ENCODE data around the gene HEG1. TPM values are rescaled to one million over a fixed set of nuclear protein-coding genes. Genes with fewer than 3 reads are reported as not detected.

Gene HEG1
- total and polyA plus RNA-seq, 2 donors (not counting 3 experiments of a cell fraction or from before 2014, with no cell fraction given): 50.1 to 106 TPM

DNA sequence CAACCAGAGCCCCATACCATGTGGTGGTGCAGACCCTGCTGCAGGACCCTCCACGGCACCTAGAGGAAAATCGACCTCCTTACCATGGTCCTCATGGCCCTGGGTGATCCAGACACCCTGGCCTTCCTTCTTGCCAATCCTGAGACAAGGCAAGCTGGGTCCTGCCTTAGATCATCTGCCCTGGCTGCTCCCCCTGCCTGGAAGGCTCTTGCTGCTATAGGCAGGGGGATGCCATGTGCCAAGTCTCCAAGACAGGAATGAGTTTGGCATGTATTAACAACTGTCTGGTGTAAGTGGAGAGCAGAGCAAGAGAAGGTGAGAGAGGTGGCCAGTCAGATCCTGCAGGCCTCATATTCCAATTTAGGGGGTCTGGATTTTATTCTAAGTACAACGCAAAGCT is 7.5 kb downstream of the HEG1 start:
- intact Hi-C loops (cut with micrococcal nuclease) (no loop called here), dilution Hi-C loops (cut with MboI; ENCODE audit: extremely low pct_ligation_motif_present, low sequenced_read_pairs) (no loop called here)
- H3K9ac ChIP-seq (replicated peaks; ENCODE audit: extremely low read depth, insufficient read depth, low read length): no peak overlapping the region
- DNase-seq (ENCODE audit: low read depth, low spot score) (no peak), FAIRE-seq (no peak)
- H3K9me1 ChIP-seq (replicated peaks; ENCODE audit: control insufficient read depth, extremely low read depth, insufficient read depth, low read length): no peaks in the 10 kb centered on the region
- no peaks in the 10 kb centered on the region for H3K27me3 ChIP-seq (ENCODE audit: control insufficient read depth in 2 of 2, insufficient read depth in 2 of 2, low read length in 2 of 2)
- H3K4me2 ChIP-seq (ENCODE audit: insufficient read depth, low read length): no peak overlapping the region
- H3K27ac ChIP-seq (ENCODE audit: insufficient read depth, low read depth, low read length): no peak overlapping the region
- no TSS peak for BruUV-seq (replicated peaks)
- no peak for TF ChIP-seq JUN (IDR thresholded peaks at IDR 0.05; ENCODE audit: borderline replicate concordance, insufficient read depth, insufficient read length, low read depth)
- TF ChIP-seq, protein P1, sequence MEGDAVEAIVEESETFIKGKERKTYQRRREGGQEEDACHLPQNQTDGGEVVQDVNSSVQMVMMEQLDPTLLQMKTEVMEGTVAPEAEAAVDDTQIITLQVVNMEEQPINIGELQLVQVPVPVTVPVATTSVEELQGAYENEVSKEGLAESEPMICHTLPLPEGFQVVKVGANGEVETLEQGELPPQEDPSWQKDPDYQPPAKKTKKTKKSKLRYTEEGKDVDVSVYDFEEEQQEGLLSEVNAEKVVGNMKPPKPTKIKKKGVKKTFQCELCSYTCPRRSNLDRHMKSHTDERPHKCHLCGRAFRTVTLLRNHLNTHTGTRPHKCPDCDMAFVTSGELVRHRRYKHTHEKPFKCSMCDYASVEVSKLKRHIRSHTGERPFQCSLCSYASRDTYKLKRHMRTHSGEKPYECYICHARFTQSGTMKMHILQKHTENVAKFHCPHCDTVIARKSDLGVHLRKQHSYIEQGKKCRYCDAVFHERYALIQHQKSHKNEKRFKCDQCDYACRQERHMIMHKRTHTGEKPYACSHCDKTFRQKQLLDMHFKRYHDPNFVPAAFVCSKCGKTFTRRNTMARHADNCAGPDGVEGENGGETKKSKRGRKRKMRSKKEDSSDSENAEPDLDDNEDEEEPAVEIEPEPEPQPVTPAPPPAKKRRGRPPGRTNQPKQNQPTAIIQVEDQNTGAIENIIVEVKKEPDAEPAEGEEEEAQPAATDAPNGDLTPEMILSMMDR (IDR thresholded peaks at IDR 0.05; ENCODE audit: extremely low read depth in 1 of 2, insufficient read depth in 1 of 2, low read depth in 1 of 2, low read length in 2 of 2): no peak
- TF ChIP-seq, protein P2, sequence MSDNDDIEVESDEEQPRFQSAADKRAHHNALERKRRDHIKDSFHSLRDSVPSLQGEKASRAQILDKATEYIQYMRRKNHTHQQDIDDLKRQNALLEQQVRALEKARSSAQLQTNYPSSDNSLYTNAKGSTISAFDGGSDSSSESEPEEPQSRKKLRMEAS (IDR thresholded peaks at IDR 0.05; ENCODE audit: insufficient read depth, insufficient read length): no peak
- TF ChIP-seq POLR2A (IDR thresholded peaks at IDR 0.05; ENCODE audit: low read depth, low read length): no peak
- TF ChIP-seq POLR2AphosphoS5 (IDR thresholded peaks at IDR 0.05; ENCODE audit: insufficient read depth, low read depth, low read length): no peak
- no peak for TF ChIP-seq FOS (IDR thresholded peaks at IDR 0.05; ENCODE audit: borderline replicate concordance, insufficient read depth, low read length)
- no peak for TF ChIP-seq GATA2 (IDR thresholded peaks at IDR 0.05; ENCODE audit: insufficient read depth, insufficient read length, low read depth, low read length)
- no peak for TF ChIP-seq MYC (IDR thresholded peaks at IDR 0.05; ENCODE audit: low read depth, low read length)
- TF ChIP-seq EZH2 (IDR thresholded peaks at IDR 0.05; ENCODE audit: borderline replicate concordance, low read depth, low read length, severe bottlenecking): no peak
- ChIA-PET CTCF (no interaction called here), POLR2A (no interaction called here)
- peaks cover 0 to 2% of the 10 kb centered on the region in 2 experiments for H3K36me3 ChIP-seq (ENCODE audit: control insufficient read depth in 2 of 2, extremely low read depth in 1 of 2, insufficient read depth in 2 of 2, low read length in 2 of 2)
- peaks cover 49% of the 10 kb centered on the region for H3K4me1 ChIP-seq (ENCODE audit: control insufficient read depth, extremely low read depth, insufficient read depth, low read length)
- peaks cover 62% of the 10 kb centered on the region for H3K79me2 ChIP-seq (ENCODE audit: control insufficient read depth, insufficient read depth, low read length)
- no peak overlapping the region for H2AFZ ChIP-seq (ENCODE audit: low read depth, low read length)
- no peaks in the 10 kb centered on the region for H4K20me1 ChIP-seq (replicated peaks; ENCODE audit: control insufficient read depth, extremely low read depth, insufficient read depth, low read length)
- no peak overlapping the region for H3K4me3 ChIP-seq (replicated peaks in 1 of 3; ENCODE audit: insufficient read depth in 1 of 3, low read depth in 1 of 3, low read length in 3 of 3)
- no peaks in the 10 kb centered on the region for H3K9me3 ChIP-seq (replicated peaks; ENCODE audit: control insufficient read depth, insufficient read depth, low read length)
